Chondrocyte (in vitro differentiated cells): ENCODE measurements around the gene RIBC2. TPM values are rescaled to one million over a fixed set of nuclear protein-coding genes. Genes with fewer than 3 reads are reported as not detected.

Experiments
- DNase-seq: peaks from one replicate; pipeline ENCODE4 v3.0.0; 2021; ENCODE audit warnings: mixed read lengths, low spot score
- H3K27ac Mint-ChIP-seq: one replicate; pipeline ENCODE4 v1.8.0; 2021; ENCODE audit warnings: mild to moderate bottlenecking, moderate library complexity, mixed read lengths; ENCODE audit not compliant: unreplicated experiment
- H3K27me3 Mint-ChIP-seq: 2 replicates; pipeline ENCODE4 v1.8.0; 2021; ENCODE audit warnings: low read depth, mixed read lengths
- H3K36me3 Mint-ChIP-seq: 2 replicates; pipeline ENCODE4 v1.8.0; 2021; ENCODE audit warnings: low read depth, mixed read lengths
- H3K4me1 Mint-ChIP-seq: 2 replicates; pipeline ENCODE4 v1.8.0; 2021; ENCODE audit warnings: low read depth, mild to moderate bottlenecking, mixed read lengths
- H3K4me3 Mint-ChIP-seq: one replicate; pipeline ENCODE4 v1.8.0; 2021; ENCODE audit warnings: mild to moderate bottlenecking, moderate library complexity, mixed read lengths; ENCODE audit not compliant: unreplicated experiment
- H3K9me3 Mint-ChIP-seq: 2 replicates; pipeline ENCODE4 v1.8.0; 2021; ENCODE audit warnings: low read depth, mixed read lengths
- total RNA-seq: library from RNA; stranded (reverse); gene quantifications from 3 replicates; pipeline ENCODE4 v1.2.1, GENCODE V29; 2021
- TF ChIP-seq, protein P1 (sequence below): fragments of 200-600 bp; sonication (generic); IDR thresholded peaks from 2 replicates; pipeline ENCODE4 v1.5.0; 2021; ENCODE audit warnings: antibody characterized with exemption, mild to moderate bottlenecking, moderate library complexity

Gene RIBC2
- total RNA-seq, 1 donor from 2014 or later: not detected

DNA sequence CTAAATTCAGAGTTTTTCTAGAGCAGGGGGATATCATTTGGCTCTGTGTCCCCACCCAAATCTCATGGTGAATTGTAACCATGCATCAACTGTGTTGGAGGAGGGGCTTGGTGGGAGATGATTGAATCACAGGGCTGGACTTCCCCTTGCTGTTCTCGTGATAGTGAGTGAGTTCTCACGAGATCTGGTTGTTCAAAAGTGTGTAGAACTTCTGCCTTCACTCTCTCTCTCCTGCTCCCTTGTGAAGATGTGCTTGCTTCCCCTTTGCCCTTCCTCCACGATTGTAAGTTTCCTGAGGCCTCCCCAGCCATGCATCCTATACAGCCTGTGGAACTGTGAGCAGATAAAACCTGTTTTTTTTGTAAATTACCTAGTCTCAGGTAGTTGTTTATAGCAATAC is 67.2 kb downstream of the RIBC2 start:
- no peaks in the 10 kb centered on the region for H3K36me3 Mint-ChIP-seq
- H3K4me3 Mint-ChIP-seq: no peak overlapping the region
- TF ChIP-seq, protein P1, sequence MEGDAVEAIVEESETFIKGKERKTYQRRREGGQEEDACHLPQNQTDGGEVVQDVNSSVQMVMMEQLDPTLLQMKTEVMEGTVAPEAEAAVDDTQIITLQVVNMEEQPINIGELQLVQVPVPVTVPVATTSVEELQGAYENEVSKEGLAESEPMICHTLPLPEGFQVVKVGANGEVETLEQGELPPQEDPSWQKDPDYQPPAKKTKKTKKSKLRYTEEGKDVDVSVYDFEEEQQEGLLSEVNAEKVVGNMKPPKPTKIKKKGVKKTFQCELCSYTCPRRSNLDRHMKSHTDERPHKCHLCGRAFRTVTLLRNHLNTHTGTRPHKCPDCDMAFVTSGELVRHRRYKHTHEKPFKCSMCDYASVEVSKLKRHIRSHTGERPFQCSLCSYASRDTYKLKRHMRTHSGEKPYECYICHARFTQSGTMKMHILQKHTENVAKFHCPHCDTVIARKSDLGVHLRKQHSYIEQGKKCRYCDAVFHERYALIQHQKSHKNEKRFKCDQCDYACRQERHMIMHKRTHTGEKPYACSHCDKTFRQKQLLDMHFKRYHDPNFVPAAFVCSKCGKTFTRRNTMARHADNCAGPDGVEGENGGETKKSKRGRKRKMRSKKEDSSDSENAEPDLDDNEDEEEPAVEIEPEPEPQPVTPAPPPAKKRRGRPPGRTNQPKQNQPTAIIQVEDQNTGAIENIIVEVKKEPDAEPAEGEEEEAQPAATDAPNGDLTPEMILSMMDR: no peak
- no peak for DNase-seq
- no peaks in the 10 kb centered on the region for H3K27me3 Mint-ChIP-seq
- no peaks in the 10 kb centered on the region for H3K9me3 Mint-ChIP-seq
- H3K4me1 Mint-ChIP-seq: peaks cover 57% of the 10 kb centered on the region
- H3K27ac Mint-ChIP-seq: no peak overlapping the region

DNA sequence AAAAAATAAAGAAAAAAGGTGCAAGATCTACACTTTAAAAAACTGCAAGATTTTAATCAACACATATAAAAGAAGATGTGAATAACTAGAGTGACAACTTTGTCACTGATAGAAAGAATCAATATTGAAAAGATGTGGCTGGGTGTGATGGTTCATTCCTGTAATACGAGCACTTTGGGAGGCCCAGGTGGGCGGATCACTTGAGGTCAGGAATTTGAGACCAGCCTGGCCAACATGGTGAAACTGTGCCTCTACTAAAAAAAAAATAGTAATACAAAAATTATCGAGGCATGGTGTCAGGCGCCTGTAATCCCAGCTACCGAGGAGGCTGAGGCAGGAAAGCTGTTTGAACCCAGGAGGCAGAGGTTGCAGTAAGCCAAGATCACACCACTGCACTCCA is 68.2 kb downstream of the RIBC2 start:
- TF ChIP-seq, protein P1: no peak
- no peak for DNase-seq
- Mint-ChIP-seq H3K27ac (no peak overlapping the region), H3K9me3 (no peaks in the 10 kb centered on the region), H3K4me1 (peaks cover 52% of the 10 kb centered on the region), H3K4me3 (no peak overlapping the region), H3K27me3 (no peaks in the 10 kb centered on the region), H3K36me3 (no peaks in the 10 kb centered on the region)

Other genes with a start within 250 kb of the RIBC2 start
- 35.8 to 44.1 TPM (median 41.6 TPM) in 3 replicates for gene NUP50, start 249.8 kb upstream of the RIBC2 start, total RNA-seq
- gene KIAA0930, start 172.8 kb upstream of the RIBC2 start, total RNA-seq: 103 to 109 TPM (median 109 TPM) in 3 replicates
- gene UPK3A, start 128.7 kb upstream of the RIBC2 start, total RNA-seq: not detected in 3 replicates
- 64.6 to 72.6 TPM (median 68.7 TPM) in 3 replicates for gene FAM118A, start 103.8 kb upstream of the RIBC2 start, total RNA-seq
- gene SMC1B, start 94 bp upstream of the RIBC2 start, total RNA-seq: not detected in 3 replicates
- gene FBLN1, start 89.2 kb downstream of the RIBC2 start, total RNA-seq: 127 to 186 TPM (median 183 TPM) in 3 replicates